ENCODE results near the gene BRCA2.
A peak's percentile ranks its signal among the peaks of the same experiment; 100 is the strongest.

BRCA2 gene, protein sequence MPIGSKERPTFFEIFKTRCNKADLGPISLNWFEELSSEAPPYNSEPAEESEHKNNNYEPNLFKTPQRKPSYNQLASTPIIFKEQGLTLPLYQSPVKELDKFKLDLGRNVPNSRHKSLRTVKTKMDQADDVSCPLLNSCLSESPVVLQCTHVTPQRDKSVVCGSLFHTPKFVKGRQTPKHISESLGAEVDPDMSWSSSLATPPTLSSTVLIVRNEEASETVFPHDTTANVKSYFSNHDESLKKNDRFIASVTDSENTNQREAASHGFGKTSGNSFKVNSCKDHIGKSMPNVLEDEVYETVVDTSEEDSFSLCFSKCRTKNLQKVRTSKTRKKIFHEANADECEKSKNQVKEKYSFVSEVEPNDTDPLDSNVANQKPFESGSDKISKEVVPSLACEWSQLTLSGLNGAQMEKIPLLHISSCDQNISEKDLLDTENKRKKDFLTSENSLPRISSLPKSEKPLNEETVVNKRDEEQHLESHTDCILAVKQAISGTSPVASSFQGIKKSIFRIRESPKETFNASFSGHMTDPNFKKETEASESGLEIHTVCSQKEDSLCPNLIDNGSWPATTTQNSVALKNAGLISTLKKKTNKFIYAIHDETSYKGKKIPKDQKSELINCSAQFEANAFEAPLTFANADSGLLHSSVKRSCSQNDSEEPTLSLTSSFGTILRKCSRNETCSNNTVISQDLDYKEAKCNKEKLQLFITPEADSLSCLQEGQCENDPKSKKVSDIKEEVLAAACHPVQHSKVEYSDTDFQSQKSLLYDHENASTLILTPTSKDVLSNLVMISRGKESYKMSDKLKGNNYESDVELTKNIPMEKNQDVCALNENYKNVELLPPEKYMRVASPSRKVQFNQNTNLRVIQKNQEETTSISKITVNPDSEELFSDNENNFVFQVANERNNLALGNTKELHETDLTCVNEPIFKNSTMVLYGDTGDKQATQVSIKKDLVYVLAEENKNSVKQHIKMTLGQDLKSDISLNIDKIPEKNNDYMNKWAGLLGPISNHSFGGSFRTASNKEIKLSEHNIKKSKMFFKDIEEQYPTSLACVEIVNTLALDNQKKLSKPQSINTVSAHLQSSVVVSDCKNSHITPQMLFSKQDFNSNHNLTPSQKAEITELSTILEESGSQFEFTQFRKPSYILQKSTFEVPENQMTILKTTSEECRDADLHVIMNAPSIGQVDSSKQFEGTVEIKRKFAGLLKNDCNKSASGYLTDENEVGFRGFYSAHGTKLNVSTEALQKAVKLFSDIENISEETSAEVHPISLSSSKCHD (N-terminal part only)

GRCh38 chr13:32315238-32316027, at the start of gene BRCA2, which contains the start of gene ZAR1L:
Gene BRCA2 (plus strand): TSS chr13:32315508. CDS start chr13:32316461, 953 bp downstream.
Gene ZAR1L (minus strand): TSS chr13:32315363. CDS start chr13:32311925, 3,438 bp downstream.
- H3K27ac ChIP-seq (ENCODE audit: low read length): peak within 1 kb of the TSS; percentile 96
- peaks cover 3% of the 10 kb centered on the region for H3K4me1 ChIP-seq (ENCODE audit: control insufficient read depth, low read depth, low read length)
- H3K27me3 ChIP-seq (ENCODE audit: control insufficient read depth, insufficient read depth, low read length): no peaks in the 10 kb centered on the region
- H3K4me3 ChIP-seq (ENCODE audit: low read length): peak within 1 kb of the TSS; percentile 79
- peak within 1 kb of the TSS; percentile 84 for H3K9ac ChIP-seq (ENCODE audit: low read length)
- peaks cover 20% of the 10 kb centered on the region for H3K36me3 ChIP-seq (ENCODE audit: control insufficient read depth, low read depth, low read length)
- no peaks in the 10 kb centered on the region for H3K9me3 ChIP-seq (ENCODE audit: control insufficient read depth, low read depth, low read length)

DNA sequence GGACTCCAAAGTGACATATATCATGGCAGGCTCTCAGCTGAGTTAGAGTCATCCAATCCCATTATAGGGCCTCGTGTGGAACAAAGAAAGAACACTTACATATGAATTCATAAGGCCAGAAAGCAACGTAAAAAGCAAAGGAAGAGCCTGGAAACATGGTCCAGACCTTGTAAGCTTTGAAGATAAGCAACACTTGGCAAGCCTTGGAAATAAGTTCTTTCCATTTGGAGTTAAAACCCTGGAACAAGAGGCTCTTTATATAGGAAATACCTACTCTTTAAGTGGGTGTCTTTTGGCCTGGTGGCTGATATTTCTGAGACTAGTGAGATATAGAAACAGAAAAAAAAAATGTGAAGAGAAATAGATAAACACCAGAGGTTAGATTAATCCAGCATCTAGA, 49.6 kb upstream of the BRCA2 start:
- no peaks in the 10 kb centered on the region for H3K27me3 ChIP-seq (ENCODE audit: control insufficient read depth, insufficient read depth, low read length)
- no peak overlapping the region for H3K27ac ChIP-seq (ENCODE audit: low read length)
- no peaks in the 10 kb centered on the region for H3K36me3 ChIP-seq (ENCODE audit: control insufficient read depth, low read depth, low read length)
- no peaks in the 10 kb centered on the region for H3K4me1 ChIP-seq (ENCODE audit: control insufficient read depth, low read depth, low read length)
- H3K9me3 ChIP-seq (ENCODE audit: control insufficient read depth, low read depth, low read length): no peaks in the 10 kb centered on the region
- H3K4me3 ChIP-seq (ENCODE audit: low read length): no peak overlapping the region
- H3K9ac ChIP-seq (ENCODE audit: low read length): no peak overlapping the region

GRCh38 chr13:32266130-32266529, 49.2 kb upstream of the BRCA2 start:
- Histone ChIP-seq H3K27me3 (ENCODE audit: control insufficient read depth, insufficient read depth, low read length) (no peaks in the 10 kb centered on the region), H3K36me3 (ENCODE audit: control insufficient read depth, low read depth, low read length) (no peaks in the 10 kb centered on the region), H3K4me3 (ENCODE audit: low read length) (no peak overlapping the region), H3K9ac (ENCODE audit: low read length) (no peak overlapping the region), H3K4me1 (ENCODE audit: control insufficient read depth, low read depth, low read length) (no peaks in the 10 kb centered on the region), H3K9me3 (ENCODE audit: control insufficient read depth, low read depth, low read length) (no peaks in the 10 kb centered on the region), H3K27ac (ENCODE audit: low read length) (no peak overlapping the region)

- Histone ChIP-seq H3K9ac (ENCODE audit: low read length) (no peak overlapping the region), H3K4me3 (ENCODE audit: low read length) (no peak overlapping the region), H3K27me3 (ENCODE audit: control insufficient read depth, insufficient read depth, low read length) (no peaks in the 10 kb centered on the region), H3K27ac (ENCODE audit: low read length) (no peak overlapping the region), H3K9me3 (ENCODE audit: control insufficient read depth, low read depth, low read length) (no peaks in the 10 kb centered on the region), H3K4me1 (ENCODE audit: control insufficient read depth, low read depth, low read length) (no peaks in the 10 kb centered on the region), H3K36me3 (ENCODE audit: control insufficient read depth, low read depth, low read length) (no peaks in the 10 kb centered on the region)
Observed at GRCh38 chr13:32267836-32268439, 47.4 kb upstream of the BRCA2 start.

GRCh38 chr13:32272021-32272683, 43.2 kb upstream of the BRCA2 start:
- no peak overlapping the region for H3K27ac ChIP-seq (ENCODE audit: low read length)
- H3K9ac ChIP-seq (ENCODE audit: low read length): no peak overlapping the region
- H3K4me1 ChIP-seq (ENCODE audit: control insufficient read depth, low read depth, low read length): no peaks in the 10 kb centered on the region
- H3K9me3 ChIP-seq (ENCODE audit: control insufficient read depth, low read depth, low read length): no peaks in the 10 kb centered on the region
- no peaks in the 10 kb centered on the region for H3K36me3 ChIP-seq (ENCODE audit: control insufficient read depth, low read depth, low read length)
- no peaks in the 10 kb centered on the region for H3K27me3 ChIP-seq (ENCODE audit: control insufficient read depth, insufficient read depth, low read length)
- no peak overlapping the region for H3K4me3 ChIP-seq (ENCODE audit: low read length)

GRCh38 chr13:32277839-32278238, 37.5 kb upstream of the BRCA2 start:
- Histone ChIP-seq H3K27me3 (ENCODE audit: control insufficient read depth, insufficient read depth, low read length) (no peaks in the 10 kb centered on the region), H3K4me1 (ENCODE audit: control insufficient read depth, low read depth, low read length) (no peaks in the 10 kb centered on the region), H3K36me3 (ENCODE audit: control insufficient read depth, low read depth, low read length) (no peaks in the 10 kb centered on the region), H3K9me3 (ENCODE audit: control insufficient read depth, low read depth, low read length) (no peaks in the 10 kb centered on the region), H3K9ac (ENCODE audit: low read length) (no peak overlapping the region), H3K27ac (ENCODE audit: low read length) (no peak overlapping the region), H3K4me3 (ENCODE audit: low read length) (no peak overlapping the region)

- H3K4me3 ChIP-seq (ENCODE audit: low read length): no peak overlapping the region
- H3K36me3 ChIP-seq (ENCODE audit: control insufficient read depth, low read depth, low read length): no peaks in the 10 kb centered on the region
- H3K4me1 ChIP-seq (ENCODE audit: control insufficient read depth, low read depth, low read length): no peaks in the 10 kb centered on the region
- H3K9ac ChIP-seq (ENCODE audit: low read length): no peak overlapping the region
- no peaks in the 10 kb centered on the region for H3K9me3 ChIP-seq (ENCODE audit: control insufficient read depth, low read depth, low read length)
- H3K27me3 ChIP-seq (ENCODE audit: control insufficient read depth, insufficient read depth, low read length): no peaks in the 10 kb centered on the region
- no peak overlapping the region for H3K27ac ChIP-seq (ENCODE audit: low read length)
Observed at GRCh38 chr13:32278426-32278825, 36.9 kb upstream of the BRCA2 start.

- Histone ChIP-seq H3K9me3 (ENCODE audit: control insufficient read depth, low read depth, low read length) (no peaks in the 10 kb centered on the region), H3K27me3 (ENCODE audit: control insufficient read depth, insufficient read depth, low read length) (no peaks in the 10 kb centered on the region), H3K36me3 (ENCODE audit: control insufficient read depth, low read depth, low read length) (no peaks in the 10 kb centered on the region), H3K4me1 (ENCODE audit: control insufficient read depth, low read depth, low read length) (peaks cover 8% of the 10 kb centered on the region), H3K27ac (ENCODE audit: low read length) (no peak overlapping the region), H3K9ac (ENCODE audit: low read length) (no peak overlapping the region), H3K4me3 (ENCODE audit: low read length) (no peak overlapping the region)
Observed at GRCh38 chr13:32281096-32281495, 34.2 kb upstream of the BRCA2 start.

GRCh38 chr13:32282096-32282711, 33.1 kb upstream of the BRCA2 start:
- H3K9me3 ChIP-seq (ENCODE audit: control insufficient read depth, low read depth, low read length): no peaks in the 10 kb centered on the region
- H3K36me3 ChIP-seq (ENCODE audit: control insufficient read depth, low read depth, low read length): no peaks in the 10 kb centered on the region
- no peak overlapping the region for H3K27ac ChIP-seq (ENCODE audit: low read length)
- peaks cover 8% of the 10 kb centered on the region for H3K4me1 ChIP-seq (ENCODE audit: control insufficient read depth, low read depth, low read length)
- H3K4me3 ChIP-seq (ENCODE audit: low read length): no peak overlapping the region
- no peaks in the 10 kb centered on the region for H3K27me3 ChIP-seq (ENCODE audit: control insufficient read depth, insufficient read depth, low read length)
- no peak overlapping the region for H3K9ac ChIP-seq (ENCODE audit: low read length)
